Lung (tissue), 12 donors: ENCODE measurements around the gene SUCO. TPM values are rescaled to one million over a fixed set of nuclear protein-coding genes. Genes with fewer than 3 reads are reported as not detected.

Experiments
- ATAC-seq: fragments of 200-7000 bp; cut with Tn5 transposase; one replicate; pipeline ENCODE4 v1.9.1; 2020; ENCODE audit warnings: moderate number of reproducible peaks; ENCODE audit not compliant: insufficient read depth, low FRiP score
- DNase-seq, 3 donors: peaks; one replicate each; pipeline ENCODE4 v3.0.0-alpha.2; 2013 to 2017
- H3K27ac ChIP-seq, 2 donors: one replicate each; pipeline ENCODE4 v1.5.1; 2013; ENCODE audit warnings: mild to moderate bottlenecking in 2 of 2, moderate library complexity in 2 of 2, control low read depth in 1 of 2, inconsistent platforms in 1 of 2, low read depth in 1 of 2, low read length in 1 of 2
- H3K27me3 ChIP-seq, 3 donors: one replicate each; pipeline ENCODE4 v1.5.1; 2013; ENCODE audit warnings: low read length in 2 of 3; ENCODE audit not compliant: control insufficient read depth in 3 of 3, insufficient read depth in 3 of 3
- H3K36me3 ChIP-seq, 4 donors: one replicate each; pipeline ENCODE4 v1.5.1; 2013; ENCODE audit warnings: low read length in 4 of 4, mild to moderate bottlenecking in 1 of 4, moderate library complexity in 1 of 4; ENCODE audit not compliant: control insufficient read depth in 4 of 4, insufficient read depth in 4 of 4
- H3K4me1 ChIP-seq, 5 donors: one replicate each; pipeline ENCODE4 v1.5.1; 2013; ENCODE audit warnings: low read length in 5 of 5, mild to moderate bottlenecking in 2 of 5, moderate library complexity in 1 of 5; ENCODE audit not compliant: control insufficient read depth in 5 of 5, insufficient read depth in 5 of 5
- H3K4me3 ChIP-seq: one replicate; pipeline ENCODE4 v1.5.1; 2013; ENCODE audit warnings: mild to moderate bottlenecking, control low read depth, moderate library complexity
- H3K9ac ChIP-seq, 2 donors: one replicate each; pipeline ENCODE4 v1.5.1; 2013; ENCODE audit warnings: low read length in 2 of 2, control low read depth in 1 of 2; ENCODE audit not compliant: insufficient read depth in 1 of 2
- H3K9me3 ChIP-seq, 4 donors: one replicate each; pipeline ENCODE4 v1.5.1; 2013; ENCODE audit warnings: low read length in 3 of 4, mild to moderate bottlenecking in 1 of 4, moderate library complexity in 1 of 4; ENCODE audit not compliant: control insufficient read depth in 4 of 4, insufficient read depth in 3 of 4
- CTCF ChIP-seq: IDR thresholded peaks from 2 replicates; pipeline ENCODE4 v1.5.1; 2012; ENCODE audit warnings: mild to moderate bottlenecking; ENCODE audit errors: control extremely low read depth, extremely low read depth
- WGBS, 2 donors: extraction: QIAGEN DNeasy Blood & Tissue Kit; methylation state at CpG; one replicate each; pipeline ENCODE4 v1.1.7; 2013; 5-methylcytosine and 5-hydroxymethylcytosine counted together
- polyA plus RNA-seq, 2 donors: library from polyadenylated mRNA; stranded (reverse); fragments of 200-250 nt; gene quantifications; one replicate each; pipeline ENCODE4 v1.2.1, GENCODE V29; 2013
- total RNA-seq, 2 donors: library from RNA; depleted of rRNA in 1 of 2; stranded (reverse); fragments of >200 nt in 1 of 2; gene quantifications; one replicate each; pipeline ENCODE4 v1.2.1, GENCODE V29; 2014 to 2021
- donor health status: control.
- donor health status: control.
- donor health status: Bipolar disorder and iron deficiency.
- donor health status: healthy.
- donor health status: DM: yes; HTN: yes; CAD: no.

The SUCO gene
- total and polyA plus RNA-seq, 4 donors, result 10.2 to 86.8 (median 22.0) TPM

GRCh38 chr1:172544481-172545104 is 11.6 kb downstream of the SUCO start:
- no peak for TF ChIP-seq CTCF
- H3K27me3 ChIP-seq, result no peaks in the 10 kb centered on the region
- peaks cover 0 to 22% (median 13%) of the 10 kb centered on the region in 5 donors for H3K4me1 ChIP-seq
- no peak overlapping the region for H3K4me3 ChIP-seq
- DNase-seq (no peak), ATAC-seq (no peak)
- H3K9me3 ChIP-seq, result no peaks in the 10 kb centered on the region
- peaks cover 0 to 1% (median 0%) of the 10 kb centered on the region in 4 donors for H3K36me3 ChIP-seq
- 80 to 88% methylated on average over 2 of the region's 2 CpGs for WGBS, 2 donors
- no peak overlapping the region for H3K9ac ChIP-seq
- H3K27ac ChIP-seq, result no peak overlapping the region

GRCh38 chr1:172545396-172546004 is 12.6 kb downstream of the SUCO start:
- H3K9me3 ChIP-seq, result no peaks in the 10 kb centered on the region

GRCh38 chr1:172547071-172547470 is 14.1 kb downstream of the SUCO start:
- Histone ChIP-seq H3K4me1 (peaks cover 0 to 24% (median 10%) of the 10 kb centered on the region in 5 donors), H3K9me3 (no peaks in the 10 kb centered on the region), H3K4me3 (no peak overlapping the region), H3K27ac (no peak overlapping the region), H3K27me3 (no peaks in the 10 kb centered on the region), H3K9ac (no peak overlapping the region), H3K36me3 (peaks cover 0 to 1% (median 0%) of the 10 kb centered on the region in 4 donors)
- DNase-seq (peak in 2 of 3 donors; percentile 60 to 74), ATAC-seq (no peak)
- WGBS, 2 donors, result 47 to 68% methylated on average over 3 of the region's 3 CpGs
- TF ChIP-seq CTCF, result no peak

More at GRCh38 chr1:172545396-172546004, 12.6 kb downstream of the SUCO start:
- no peak for ATAC-seq
- Histone ChIP-seq H3K36me3 (peaks cover 0 to 1% (median 0%) of the 10 kb centered on the region in 4 donors), H3K27ac (no peak overlapping the region), H3K4me3 (no peak overlapping the region), H3K9ac (no peak overlapping the region), H3K27me3 (no peaks in the 10 kb centered on the region), H3K4me1 (peaks cover 0 to 24% (median 12%) of the 10 kb centered on the region in 5 donors)
- WGBS, 2 donors, result 70 to 79% methylated on average over 4 of the region's 4 CpGs
- no peak for TF ChIP-seq CTCF
- DNase-seq, result no peak
